ENCODE data around the gene ANO6. TPM values are rescaled to one million over a fixed set of nuclear protein-coding genes. Genes with fewer than 3 reads are reported as not detected.

The ANO6 gene
- total and polyA plus RNA-seq, 2 of the 4 experiments (the other 2 are of a cell fraction): 21.6 to 41.0 TPM

GRCh38 chr12:45425426-45425825 lies 209.5 kb downstream of the ANO6 start:
- Histone ChIP-seq H4K8ac (ENCODE audit: low read depth in 2 of 2, low read length in 2 of 2) (no peak overlapping the region), H2AK9ac (replicated peaks; ENCODE audit: low read depth, low read length, poor library complexity) (no peak overlapping the region), H3K9me1 (ENCODE audit: insufficient read depth, low read length) (peaks cover 2% of the 10 kb centered on the region), H3K9ac (ENCODE audit: low read depth, low read length) (no peak overlapping the region), H3K56ac (ENCODE audit: extremely low read depth, insufficient read depth, low read length) (no peak overlapping the region), H3K4me1 (ENCODE audit: control insufficient read depth, insufficient read depth, low read length) (no peaks in the 10 kb centered on the region), H2BK20ac (ENCODE audit: low read depth, low read length) (no peak overlapping the region), H3K4ac (ENCODE audit: low read depth, low read length) (no peak overlapping the region), H3K14ac (replicated peaks; ENCODE audit: low read depth, low read length) (no peak overlapping the region), H2BK5ac (ENCODE audit: low read depth, low read length, poor library complexity, severe bottlenecking) (no peak overlapping the region), H3K23ac (ENCODE audit: low read depth, low read length) (no peak overlapping the region), H2AFZ (replicated peaks; ENCODE audit: low read length, poor library complexity) (no peak overlapping the region), H3K27ac (ENCODE audit: insufficient read depth, low read length) (no peak overlapping the region), H2AK5ac (ENCODE audit: low read depth, low read length) (no peak overlapping the region), H3K27me3 (ENCODE audit: control insufficient read depth, insufficient read depth, low read length) (no peaks in the 10 kb centered on the region), H4K20me1 (ENCODE audit: insufficient read depth, low read length) (no peaks in the 10 kb centered on the region), H3K9me3 (ENCODE audit: control insufficient read depth, insufficient read depth, low read length) (no peaks in the 10 kb centered on the region), H4K5ac (ENCODE audit: low read depth, low read length) (no peak overlapping the region), H3K36me3 (ENCODE audit: control insufficient read depth, insufficient read depth, low read length) (peaks cover 10% of the 10 kb centered on the region), H2BK15ac (ENCODE audit: low read depth, low read length) (no peak overlapping the region), H4K91ac (ENCODE audit: insufficient read depth, low read depth, low read length) (no peak overlapping the region), H2BK120ac (ENCODE audit: low read depth, low read length) (no peak overlapping the region), H3K79me1 (ENCODE audit: low read depth in 1 of 2, low read length in 2 of 2) (no peaks in the 10 kb centered on the region; a peak in 1 of 4 replicates), H3K4me2 (ENCODE audit: low read depth, low read length) (no peak overlapping the region), H3K18ac (ENCODE audit: low read depth, low read length) (peak overlapping the region; percentile 35; the same call in 1 of the 2 replicates), H3K4me3 (ENCODE audit: insufficient read depth, low read depth, low read length) (no peak overlapping the region)
- DNase-seq: peak; percentile 78
- dilution Hi-C loops (cut with HindIII; ENCODE audit: low sequenced_read_pairs, unreplicated experiment): no loop called here
- ATAC-seq (ENCODE audit: low read depth): peak; percentile 84
- BruUV-seq (replicated peaks): no TSS peak
- TF ChIP-seq POLR2A (IDR thresholded peaks at IDR 0.05; ENCODE audit: low read depth, low read length) (no peak), CEBPB (IDR thresholded peaks at IDR 0.05; ENCODE audit: low read depth, low read length) (no peak), MAFK (IDR thresholded peaks at IDR 0.05; ENCODE audit: low read depth, low read length) (peak; percentile 34; the same call in 1 of the 2 replicates)
- no CpG with 5 or more reads among the region's 4 CpGs for WGBS, 2 experiments (ENCODE audit: extremely low coverage in 2 of 2, insufficient read length in 1 of 2)
- CTCF ChIA-PET: interaction anchor here (1.2 kb wide), 1 partner anchor 254 kb away, joined by 5 read pairs; no protein-coding TSS in a partner anchor
- in situ Hi-C loops (cut with MboI; ENCODE audit: low sequenced_read_pairs): no loop called here
- POLR2A ChIA-PET (ENCODE audit: unreplicated experiment): no interaction called here
- intact Hi-C loops (cut with micrococcal nuclease): no loop called here

Measured in IMR-90 (cell line).